Neural cell (in vitro differentiated cells): ENCODE results near the gene GALNT14. TPM values are rescaled to one million over a fixed set of nuclear protein-coding genes. Genes with fewer than 3 reads are reported as not detected.

Experiments used
- H2AFZ ChIP-seq: fragments of 200-600, 300-800 bp; sonication (generic), shearing (Covaris generic); 2 replicates; pipeline ENCODE4 v1.6.0; 2014; ENCODE audit warnings: low read depth, mild to moderate bottlenecking, antibody characterized with exemption, low read length, moderate library complexity
- H3F3A ChIP-seq: fragments of 200-600 bp; shearing (Covaris generic); 2 replicates; pipeline ENCODE4 v1.6.1; 2016; ENCODE audit warnings: mild to moderate bottlenecking, moderate library complexity, mixed read lengths, antibody characterized with exemption, low read length; ENCODE audit not compliant: insufficient read depth, poor library complexity, severe bottlenecking
- H3K27ac ChIP-seq: fragments of 200-600, 300-800 bp; sonication (generic), shearing (Covaris generic); 2 replicates; pipeline ENCODE4 v1.5.1; 2014; ENCODE audit warnings: mild to moderate bottlenecking, low read length, moderate library complexity
- H3K27me3 ChIP-seq: fragments of 300-800, 200-600 bp; sonication (generic), shearing (Covaris generic); 2 replicates; pipeline ENCODE4 v1.6.0; 2014; ENCODE audit warnings: mild to moderate bottlenecking, low read depth, low read length, moderate library complexity; ENCODE audit not compliant: insufficient read depth
- H3K36me3 ChIP-seq: fragments of 300-800, 200-600 bp; sonication (generic), shearing (Covaris generic); 2 replicates; pipeline ENCODE4 v1.5.1; 2014; ENCODE audit warnings: mild to moderate bottlenecking, antibody characterized with exemption, low read length, moderate library complexity; ENCODE audit not compliant: insufficient read depth
- H3K4me2 ChIP-seq: fragments of 300-800, 200-600 bp; sonication (generic), shearing (Covaris generic); 2 replicates; pipeline ENCODE4 v1.6.0; 2014; ENCODE audit warnings: mild to moderate bottlenecking, low read length
- H3K4me3 ChIP-seq: fragments of 300-800, 200-600 bp; sonication (generic), shearing (Covaris generic); 2 replicates; pipeline ENCODE4 v1.5.1; 2014; ENCODE audit warnings: mild to moderate bottlenecking, low read length, moderate library complexity
- H3K79me2 ChIP-seq: fragments of 200-600 bp; shearing (Covaris generic); replicated peaks from 2 replicates; pipeline ENCODE4 v1.6.0; 2014; ENCODE audit warnings: mild to moderate bottlenecking, low read length, moderate library complexity; ENCODE audit not compliant: insufficient read depth
- H3K9ac ChIP-seq: fragments of 300-800, 200-600 bp; sonication (generic), shearing (Covaris generic); 2 replicates; pipeline ENCODE4 v1.6.1; 2016; ENCODE audit warnings: mild to moderate bottlenecking, low read length, mixed read lengths
- H3K9me2 ChIP-seq: fragments of 200-600 bp; shearing (Covaris generic); 2 replicates; pipeline ENCODE4 v1.6.1; 2016; ENCODE audit warnings: mild to moderate bottlenecking, low read length, mixed read lengths; ENCODE audit not compliant: insufficient read depth
- H3K9me3 ChIP-seq: fragments of 200-600, 300-800 bp; sonication (generic), shearing (Covaris generic); 2 replicates; pipeline ENCODE4 v1.6.1; 2016; ENCODE audit warnings: mild to moderate bottlenecking, mixed run types, low read length, moderate library complexity, mixed read lengths
- H4K20me1 ChIP-seq: fragments of 200-600 bp; shearing (Covaris generic); 2 replicates; pipeline ENCODE4 v1.6.1; 2016; ENCODE audit warnings: mild to moderate bottlenecking, mixed run types; ENCODE audit not compliant: insufficient read depth
- EP300 ChIP-seq: fragments of 450-650 bp; conservative IDR thresholded peaks from 2 replicates; pipeline ENCODE4 v1.6.1; 2014; ENCODE audit warnings: antibody characterized with exemption, mild to moderate bottlenecking, moderate library complexity; ENCODE audit not compliant: poor library complexity, severe bottlenecking
- EZH2 ChIP-seq: fragments of 200-600, 300-800 bp; shearing (Covaris generic), sonication (generic); IDR thresholded peaks from 2 replicates; pipeline ENCODE4 v1.6.1; 2014; ENCODE audit warnings: antibody characterized with exemption, low read length, borderline replicate concordance, mild to moderate bottlenecking; ENCODE audit not compliant: insufficient read depth, poor library complexity, severe bottlenecking
- MXI1 ChIP-seq: fragments of 450-650 bp; conservative IDR thresholded peaks from 2 replicates; pipeline ENCODE4 v1.6.1; 2014; ENCODE audit warnings: antibody characterized with exemption, mild to moderate bottlenecking; ENCODE audit not compliant: poor library complexity, severe bottlenecking
- POLR2AphosphoS5 ChIP-seq: IDR thresholded peaks from 2 replicates; pipeline ENCODE4 v1.6.1; 2012
- RAD21 ChIP-seq: fragments of 450-650 bp; conservative IDR thresholded peaks from 2 replicates; pipeline ENCODE4 v1.6.1; 2014; ENCODE audit warnings: antibody characterized with exemption, mild to moderate bottlenecking, moderate library complexity
- SMC3 ChIP-seq: fragments of 450-650 bp; conservative IDR thresholded peaks from 2 replicates; pipeline ENCODE4 v1.6.1; 2014; ENCODE audit warnings: antibody characterized with exemption, mild to moderate bottlenecking, moderate library complexity; ENCODE audit not compliant: poor library complexity
- TAF1 ChIP-seq: IDR thresholded peaks from 2 replicates; pipeline ENCODE4 v1.6.1; 2012; ENCODE audit warnings: low read depth
- polyA plus RNA-seq: library from polyadenylated mRNA; depleted of rRNA; stranded (reverse); fragments of >200 nt; gene quantifications from 2 replicates; pipeline ENCODE4 v1.2.3, GENCODE V29; 2014
- TF ChIP-seq, protein P1 (sequence below): fragments of 450-650 bp; IDR thresholded peaks from 2 replicates; pipeline ENCODE4 v1.5.1; 2014; ENCODE audit warnings: antibody characterized with exemption, mild to moderate bottlenecking, moderate library complexity; ENCODE audit not compliant: poor library complexity, severe bottlenecking
- TF ChIP-seq, protein P2 (sequence below): IDR thresholded peaks from 2 replicates; pipeline ENCODE4 v1.6.1; 2012; ENCODE audit warnings: borderline replicate concordance

The GALNT14 gene
- polyA plus RNA-seq, 1 donor from 2014 or later, result 15.9 TPM

DNA sequence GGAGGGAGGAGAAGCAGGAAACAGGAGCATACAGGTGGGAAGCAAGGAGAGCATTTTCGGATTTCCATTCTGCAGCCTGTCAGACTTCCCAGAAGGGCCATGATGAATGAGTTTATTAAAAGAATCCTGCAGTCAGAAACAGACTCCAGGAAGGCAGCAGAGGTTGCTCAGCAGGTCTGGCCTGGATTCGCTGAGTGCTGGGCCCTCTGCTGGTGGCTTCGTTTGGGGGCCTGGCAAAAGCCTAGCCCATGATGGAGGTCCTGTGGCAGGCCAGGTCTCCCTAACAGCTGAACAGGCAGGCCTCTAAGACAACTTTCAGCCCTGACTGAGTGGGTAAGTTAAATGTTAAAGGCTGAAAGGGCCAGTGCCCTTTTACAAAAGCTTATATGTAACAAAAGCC lies 222.8 kb downstream of the GALNT14 start:
- TF ChIP-seq, protein P1, sequence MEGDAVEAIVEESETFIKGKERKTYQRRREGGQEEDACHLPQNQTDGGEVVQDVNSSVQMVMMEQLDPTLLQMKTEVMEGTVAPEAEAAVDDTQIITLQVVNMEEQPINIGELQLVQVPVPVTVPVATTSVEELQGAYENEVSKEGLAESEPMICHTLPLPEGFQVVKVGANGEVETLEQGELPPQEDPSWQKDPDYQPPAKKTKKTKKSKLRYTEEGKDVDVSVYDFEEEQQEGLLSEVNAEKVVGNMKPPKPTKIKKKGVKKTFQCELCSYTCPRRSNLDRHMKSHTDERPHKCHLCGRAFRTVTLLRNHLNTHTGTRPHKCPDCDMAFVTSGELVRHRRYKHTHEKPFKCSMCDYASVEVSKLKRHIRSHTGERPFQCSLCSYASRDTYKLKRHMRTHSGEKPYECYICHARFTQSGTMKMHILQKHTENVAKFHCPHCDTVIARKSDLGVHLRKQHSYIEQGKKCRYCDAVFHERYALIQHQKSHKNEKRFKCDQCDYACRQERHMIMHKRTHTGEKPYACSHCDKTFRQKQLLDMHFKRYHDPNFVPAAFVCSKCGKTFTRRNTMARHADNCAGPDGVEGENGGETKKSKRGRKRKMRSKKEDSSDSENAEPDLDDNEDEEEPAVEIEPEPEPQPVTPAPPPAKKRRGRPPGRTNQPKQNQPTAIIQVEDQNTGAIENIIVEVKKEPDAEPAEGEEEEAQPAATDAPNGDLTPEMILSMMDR, result no peak
- no peak for TF ChIP-seq RAD21
- TF ChIP-seq, protein P2, sequence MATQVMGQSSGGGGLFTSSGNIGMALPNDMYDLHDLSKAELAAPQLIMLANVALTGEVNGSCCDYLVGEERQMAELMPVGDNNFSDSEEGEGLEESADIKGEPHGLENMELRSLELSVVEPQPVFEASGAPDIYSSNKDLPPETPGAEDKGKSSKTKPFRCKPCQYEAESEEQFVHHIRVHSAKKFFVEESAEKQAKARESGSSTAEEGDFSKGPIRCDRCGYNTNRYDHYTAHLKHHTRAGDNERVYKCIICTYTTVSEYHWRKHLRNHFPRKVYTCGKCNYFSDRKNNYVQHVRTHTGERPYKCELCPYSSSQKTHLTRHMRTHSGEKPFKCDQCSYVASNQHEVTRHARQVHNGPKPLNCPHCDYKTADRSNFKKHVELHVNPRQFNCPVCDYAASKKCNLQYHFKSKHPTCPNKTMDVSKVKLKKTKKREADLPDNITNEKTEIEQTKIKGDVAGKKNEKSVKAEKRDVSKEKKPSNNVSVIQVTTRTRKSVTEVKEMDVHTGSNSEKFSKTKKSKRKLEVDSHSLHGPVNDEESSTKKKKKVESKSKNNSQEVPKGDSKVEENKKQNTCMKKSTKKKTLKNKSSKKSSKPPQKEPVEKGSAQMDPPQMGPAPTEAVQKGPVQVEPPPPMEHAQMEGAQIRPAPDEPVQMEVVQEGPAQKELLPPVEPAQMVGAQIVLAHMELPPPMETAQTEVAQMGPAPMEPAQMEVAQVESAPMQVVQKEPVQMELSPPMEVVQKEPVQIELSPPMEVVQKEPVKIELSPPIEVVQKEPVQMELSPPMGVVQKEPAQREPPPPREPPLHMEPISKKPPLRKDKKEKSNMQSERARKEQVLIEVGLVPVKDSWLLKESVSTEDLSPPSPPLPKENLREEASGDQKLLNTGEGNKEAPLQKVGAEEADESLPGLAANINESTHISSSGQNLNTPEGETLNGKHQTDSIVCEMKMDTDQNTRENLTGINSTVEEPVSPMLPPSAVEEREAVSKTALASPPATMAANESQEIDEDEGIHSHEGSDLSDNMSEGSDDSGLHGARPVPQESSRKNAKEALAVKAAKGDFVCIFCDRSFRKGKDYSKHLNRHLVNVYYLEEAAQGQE, result no peak
- TF ChIP-seq TAF1, result no peak
- TF ChIP-seq EP300, result no peak
- no peak for TF ChIP-seq MXI1
- no peak for TF ChIP-seq SMC3
- H3K9ac ChIP-seq, result no peak overlapping the region

DNA sequence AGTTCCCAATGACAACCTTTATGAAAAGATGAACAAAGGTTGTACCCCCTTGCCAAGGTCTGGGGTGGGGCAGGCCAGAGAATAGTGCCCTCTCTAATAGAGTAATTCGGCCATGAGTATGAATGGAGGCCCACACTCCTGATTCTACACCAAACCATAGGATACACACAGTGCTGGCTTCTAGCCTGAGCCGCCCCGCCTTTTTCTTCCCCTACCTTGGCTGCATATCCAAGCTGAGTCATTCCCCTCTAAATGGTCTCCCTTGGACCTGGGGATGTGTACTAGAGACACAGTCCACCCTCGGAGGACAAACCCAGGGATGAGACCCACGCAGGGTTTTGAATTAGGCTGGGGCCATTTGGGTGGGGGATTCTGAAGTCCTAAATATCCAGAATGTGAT lies 223.8 kb downstream of the GALNT14 start:
- H3F3A ChIP-seq, result no peaks in the 10 kb centered on the region
- no peak overlapping the region for H2AFZ ChIP-seq
- H3K4me2 ChIP-seq, result no peak overlapping the region
- H3K27ac ChIP-seq, result no peak overlapping the region
- TF ChIP-seq EZH2, result no peak
- no peak for TF ChIP-seq TAF1
- TF ChIP-seq, protein P2, result no peak
- no peak for TF ChIP-seq MXI1
- TF ChIP-seq SMC3, result no peak
- no peak for TF ChIP-seq RAD21
- TF ChIP-seq, protein P1, result no peak
- no peak for TF ChIP-seq EP300
- no peak for TF ChIP-seq POLR2AphosphoS5
- no peaks in the 10 kb centered on the region for H4K20me1 ChIP-seq
- H3K9me3 ChIP-seq, result no peaks in the 10 kb centered on the region
- H3K4me3 ChIP-seq, result no peak overlapping the region
- H3K36me3 ChIP-seq, result no peaks in the 10 kb centered on the region
- no peaks in the 10 kb centered on the region for H3K79me2 ChIP-seq
- H3K9ac ChIP-seq, result no peak overlapping the region
- no peaks in the 10 kb centered on the region for H3K9me2 ChIP-seq
- H3K27me3 ChIP-seq, result no peaks in the 10 kb centered on the region

More for the DNA sequence above, 222.8 kb downstream of the GALNT14 start:
- H3K4me2 ChIP-seq, result no peak overlapping the region
- no peaks in the 10 kb centered on the region for H3K27me3 ChIP-seq
- no peaks in the 10 kb centered on the region for H3K79me2 ChIP-seq
- no peaks in the 10 kb centered on the region for H4K20me1 ChIP-seq
- no peaks in the 10 kb centered on the region for H3K9me2 ChIP-seq
- no peak overlapping the region for H3K27ac ChIP-seq
- no peaks in the 10 kb centered on the region for H3F3A ChIP-seq
- H3K9me3 ChIP-seq, result no peaks in the 10 kb centered on the region
- no peak overlapping the region for H2AFZ ChIP-seq
- no peaks in the 10 kb centered on the region for H3K36me3 ChIP-seq
- H3K4me3 ChIP-seq, result no peak overlapping the region
